Sigmoid colon (tissue), 4 donors: Measurements from ENCODE around the gene ASPM.
"Not testable (repeated sequence)": the region's sequence is repeated elsewhere in the genome, so short reads cannot be mapped to it uniquely, and the experiment has no call there.

ENCODE experiments used
- EP300 ChIP-seq, 4 donors: sonication (generic); formaldehyde crosslinking; IDR thresholded peaks; one replicate each; pipeline ENCODE4 v1.6.1; 2017; ENCODE audit warnings: antibody characterized with exemption in 4 of 4
- POLR2A ChIP-seq, 2 donors: fragments of 450-650 bp; IDR thresholded peaks; one replicate each; pipeline ENCODE4 v1.6.1; 2016; ENCODE audit warnings: antibody characterized with exemption in 2 of 2, mild to moderate bottlenecking in 2 of 2, moderate library complexity in 2 of 2
- POLR2AphosphoS5 ChIP-seq, 4 donors: sonication (generic); formaldehyde crosslinking; IDR thresholded peaks; one replicate each; pipeline ENCODE4 v1.6.1; 2017; ENCODE audit warnings: antibody characterized with exemption in 4 of 4
- TF ChIP-seq, protein P1 (sequence below), 4 experiments: fragments of 450-650 bp in 3 of 4; fragments of 200-600 bp in 1 of 4; IDR thresholded peaks; one replicate each; pipeline ENCODE4 v1.5.1; 2016 to 2019; ENCODE audit warnings: antibody characterized with exemption in 4 of 4, mild to moderate bottlenecking in 3 of 4, moderate library complexity in 2 of 4

DNA sequence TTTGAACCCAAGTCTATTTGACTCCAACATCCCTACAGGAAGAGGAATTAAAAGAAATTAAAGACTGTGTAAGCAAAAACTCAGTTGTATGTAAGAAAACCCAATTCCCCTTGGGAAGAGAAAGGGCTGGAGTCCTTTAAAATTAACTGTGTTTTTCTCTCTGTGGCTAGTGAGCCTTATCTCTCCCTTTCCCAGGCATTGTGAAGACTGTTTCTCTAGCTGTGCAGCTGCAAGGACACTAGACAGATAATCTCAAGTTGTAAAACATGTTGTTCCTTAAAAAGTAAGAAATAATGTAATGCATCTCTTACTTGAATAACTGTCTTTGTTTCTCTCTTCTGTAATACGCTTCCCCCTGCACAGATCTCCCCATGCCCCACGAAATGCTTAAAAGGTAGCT lies 49.5 kb downstream of the ASPM start:
- TF ChIP-seq, protein P1, sequence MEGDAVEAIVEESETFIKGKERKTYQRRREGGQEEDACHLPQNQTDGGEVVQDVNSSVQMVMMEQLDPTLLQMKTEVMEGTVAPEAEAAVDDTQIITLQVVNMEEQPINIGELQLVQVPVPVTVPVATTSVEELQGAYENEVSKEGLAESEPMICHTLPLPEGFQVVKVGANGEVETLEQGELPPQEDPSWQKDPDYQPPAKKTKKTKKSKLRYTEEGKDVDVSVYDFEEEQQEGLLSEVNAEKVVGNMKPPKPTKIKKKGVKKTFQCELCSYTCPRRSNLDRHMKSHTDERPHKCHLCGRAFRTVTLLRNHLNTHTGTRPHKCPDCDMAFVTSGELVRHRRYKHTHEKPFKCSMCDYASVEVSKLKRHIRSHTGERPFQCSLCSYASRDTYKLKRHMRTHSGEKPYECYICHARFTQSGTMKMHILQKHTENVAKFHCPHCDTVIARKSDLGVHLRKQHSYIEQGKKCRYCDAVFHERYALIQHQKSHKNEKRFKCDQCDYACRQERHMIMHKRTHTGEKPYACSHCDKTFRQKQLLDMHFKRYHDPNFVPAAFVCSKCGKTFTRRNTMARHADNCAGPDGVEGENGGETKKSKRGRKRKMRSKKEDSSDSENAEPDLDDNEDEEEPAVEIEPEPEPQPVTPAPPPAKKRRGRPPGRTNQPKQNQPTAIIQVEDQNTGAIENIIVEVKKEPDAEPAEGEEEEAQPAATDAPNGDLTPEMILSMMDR (IDR thresholded peaks at IDR 0.05): not testable (repeated sequence)
- TF ChIP-seq POLR2AphosphoS5, POLR2A, EP300 (IDR thresholded peaks at IDR 0.05): not testable (repeated sequence)
